ENCODE measurements around the gene MEGF6.

MEGF6 gene

DNA sequence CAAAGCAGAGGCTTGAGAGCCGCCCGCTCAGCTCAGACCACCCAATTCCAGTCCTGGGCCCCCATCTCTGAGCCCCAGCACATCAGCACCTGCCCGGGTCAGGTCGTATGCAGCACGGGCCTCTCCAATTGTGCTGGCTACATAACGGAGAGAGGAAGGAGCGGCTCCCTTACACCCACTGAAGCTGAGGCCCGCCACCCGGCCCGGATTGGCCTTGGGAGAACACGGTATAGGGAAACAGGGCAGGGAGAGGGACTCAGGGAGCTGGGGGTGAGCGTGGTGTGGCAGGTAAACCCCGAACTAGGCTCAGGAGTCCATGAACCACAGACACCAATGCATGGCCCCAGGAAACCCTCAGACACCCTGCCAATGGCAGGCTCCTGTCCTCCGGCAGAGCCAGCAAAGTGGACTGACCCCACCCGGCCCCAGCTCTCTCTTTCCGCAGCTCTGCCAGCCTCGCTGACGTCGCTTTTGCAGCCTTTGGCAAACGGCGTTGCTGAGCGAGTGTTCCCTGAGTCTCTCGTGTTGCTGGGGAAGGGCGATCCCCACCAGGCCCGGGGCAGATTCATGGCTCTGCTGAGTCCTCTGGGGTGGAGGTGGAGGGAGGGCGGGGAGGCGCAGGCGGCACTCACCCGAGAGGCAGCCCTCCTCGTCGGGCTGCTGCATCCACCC is 16.5 kb downstream of the MEGF6 start:
- TF ChIP-seq, protein P1, sequence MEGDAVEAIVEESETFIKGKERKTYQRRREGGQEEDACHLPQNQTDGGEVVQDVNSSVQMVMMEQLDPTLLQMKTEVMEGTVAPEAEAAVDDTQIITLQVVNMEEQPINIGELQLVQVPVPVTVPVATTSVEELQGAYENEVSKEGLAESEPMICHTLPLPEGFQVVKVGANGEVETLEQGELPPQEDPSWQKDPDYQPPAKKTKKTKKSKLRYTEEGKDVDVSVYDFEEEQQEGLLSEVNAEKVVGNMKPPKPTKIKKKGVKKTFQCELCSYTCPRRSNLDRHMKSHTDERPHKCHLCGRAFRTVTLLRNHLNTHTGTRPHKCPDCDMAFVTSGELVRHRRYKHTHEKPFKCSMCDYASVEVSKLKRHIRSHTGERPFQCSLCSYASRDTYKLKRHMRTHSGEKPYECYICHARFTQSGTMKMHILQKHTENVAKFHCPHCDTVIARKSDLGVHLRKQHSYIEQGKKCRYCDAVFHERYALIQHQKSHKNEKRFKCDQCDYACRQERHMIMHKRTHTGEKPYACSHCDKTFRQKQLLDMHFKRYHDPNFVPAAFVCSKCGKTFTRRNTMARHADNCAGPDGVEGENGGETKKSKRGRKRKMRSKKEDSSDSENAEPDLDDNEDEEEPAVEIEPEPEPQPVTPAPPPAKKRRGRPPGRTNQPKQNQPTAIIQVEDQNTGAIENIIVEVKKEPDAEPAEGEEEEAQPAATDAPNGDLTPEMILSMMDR (conservative IDR thresholded peaks at IDR 0.05), result no peak
- no peak for TF ChIP-seq ZFX (IDR thresholded peaks at IDR 0.05)

DNA sequence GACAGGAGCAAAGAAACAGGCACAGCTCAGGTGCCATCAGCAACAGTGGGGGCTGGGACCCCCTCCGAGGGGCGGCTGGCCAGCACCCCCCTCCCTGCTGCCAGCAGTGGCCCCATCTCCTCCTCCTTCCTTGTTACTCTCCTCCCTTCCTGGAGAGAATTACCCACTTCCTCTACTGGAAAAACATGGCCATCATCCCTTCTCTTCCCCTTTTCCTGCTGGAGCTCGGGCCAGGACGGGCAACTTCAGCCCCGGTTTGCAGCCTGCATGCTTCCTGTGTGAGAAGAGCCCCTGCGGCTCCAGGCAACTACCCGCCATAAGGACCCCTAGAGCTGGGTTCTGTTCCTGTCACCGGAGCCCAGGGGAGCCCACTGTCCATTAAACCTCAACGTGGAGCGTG is 17.6 kb downstream of the MEGF6 start:
- H3K27ac ChIP-seq, result no peak overlapping the region
- no peak for TF ChIP-seq ZFX (IDR thresholded peaks at IDR 0.05)
- TF ChIP-seq, protein P1 (conservative IDR thresholded peaks at IDR 0.05), result no peak

More for the DNA sequence above, 16.5 kb downstream of the MEGF6 start:
- no peak overlapping the region for H3K27ac ChIP-seq

DNA sequence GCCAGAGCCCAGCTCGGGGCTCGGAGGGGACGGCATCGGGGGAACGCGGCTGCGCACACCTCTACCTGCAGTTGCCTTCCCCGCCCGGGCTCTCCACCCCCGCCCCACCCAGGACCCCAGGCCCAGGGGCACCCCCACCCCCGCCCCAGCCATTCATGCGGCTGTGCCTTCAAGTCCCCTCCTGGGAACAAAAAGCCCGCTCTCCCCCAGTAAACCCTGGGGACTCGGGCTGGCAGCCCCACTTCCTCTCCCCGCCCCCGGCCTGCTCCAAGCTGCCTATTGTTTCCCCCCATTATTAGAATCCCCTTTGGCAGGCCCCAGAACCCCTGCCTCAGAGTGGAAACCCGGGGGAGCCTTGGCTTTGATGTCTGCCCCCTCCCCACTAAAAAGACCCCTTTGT is 18.0 kb downstream of the MEGF6 start:
- H3K27ac ChIP-seq, result no peak overlapping the region

DNA sequence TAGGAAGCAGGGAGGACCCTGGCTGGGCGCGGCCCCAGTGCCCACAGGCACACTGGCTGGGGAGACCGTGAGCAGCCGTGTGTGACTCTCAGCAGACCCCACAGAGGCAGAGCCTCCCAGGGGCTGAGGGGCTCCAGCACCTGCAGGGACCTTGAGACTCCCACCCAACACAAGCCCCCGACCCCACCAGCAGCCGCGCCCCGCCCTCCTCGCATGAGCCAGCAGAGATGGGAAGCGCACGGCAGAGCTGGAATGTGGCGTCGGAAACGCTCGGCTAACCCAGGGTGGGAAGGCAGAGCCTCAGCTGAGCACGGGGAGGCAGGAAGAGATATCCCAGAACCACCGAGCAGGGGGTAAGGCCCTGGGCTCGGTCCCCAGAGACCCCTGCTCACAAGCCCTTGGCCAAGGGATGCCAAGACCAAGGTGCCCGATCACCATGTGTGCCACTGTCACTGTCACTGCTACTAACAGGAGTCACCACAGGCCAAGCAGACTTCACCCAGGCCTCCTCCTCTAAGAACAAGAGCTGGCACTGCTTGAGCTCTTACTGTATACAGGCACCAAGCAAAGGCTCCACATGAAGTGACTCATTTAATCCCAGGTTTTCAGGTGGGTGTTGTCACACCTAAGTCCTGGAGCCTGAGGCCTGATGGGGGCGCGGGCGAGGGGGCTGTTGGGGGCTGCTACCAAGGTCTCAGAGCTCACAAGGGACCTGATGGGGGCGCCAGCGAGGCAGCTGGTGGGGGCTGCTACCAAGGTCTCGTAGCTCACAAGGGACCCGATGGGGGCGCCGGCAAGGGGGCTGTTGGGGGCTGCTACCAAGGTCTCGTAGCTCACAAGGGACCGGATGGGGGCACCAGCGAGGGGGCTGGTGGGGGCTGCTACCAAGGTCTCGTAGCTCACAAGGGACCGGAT is 20.1 kb downstream of the MEGF6 start:
- no peak overlapping the region for H3K27ac ChIP-seq
- TF ChIP-seq, protein P1 (conservative IDR thresholded peaks at IDR 0.05), result no peak

More for the DNA sequence above, 18.0 kb downstream of the MEGF6 start:
- TF ChIP-seq ZFX (IDR thresholded peaks at IDR 0.05), result no peak
- TF ChIP-seq, protein P1 (conservative IDR thresholded peaks at IDR 0.05), result no peak

DNA sequence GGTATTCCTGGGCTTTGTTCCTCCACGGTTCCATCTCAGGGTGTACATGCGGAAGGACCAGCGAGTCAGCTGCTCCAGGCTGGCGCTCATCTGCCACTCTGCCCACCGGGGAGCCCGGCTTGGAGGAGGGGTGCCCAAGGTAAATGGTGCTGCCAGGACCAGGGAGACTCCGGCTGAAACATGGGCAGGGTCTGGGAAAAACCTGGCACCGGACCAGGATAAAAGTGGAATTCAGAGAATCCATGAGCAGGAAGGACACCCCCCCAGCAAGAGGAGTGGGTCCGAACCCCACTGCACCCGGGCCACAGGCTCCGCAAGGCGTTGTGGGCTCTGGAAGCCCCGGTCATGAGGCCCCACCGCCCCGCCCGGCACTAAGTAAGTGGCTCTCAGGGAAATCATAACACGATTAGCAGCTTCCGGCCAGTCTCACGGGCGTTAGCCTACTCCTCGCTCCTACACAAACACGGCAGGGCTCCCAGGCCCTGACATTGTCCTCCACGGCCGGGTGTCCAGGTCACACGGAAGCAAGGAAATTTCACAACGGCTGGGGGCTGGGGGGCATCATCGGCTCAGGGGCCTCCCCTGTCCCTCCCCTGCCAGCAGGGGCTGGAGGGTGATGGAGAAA is 21.1 kb downstream of the MEGF6 start:
- no peak overlapping the region for H3K27ac ChIP-seq
- TF ChIP-seq, protein P1 (conservative IDR thresholded peaks at IDR 0.05), result no peak

DNA sequence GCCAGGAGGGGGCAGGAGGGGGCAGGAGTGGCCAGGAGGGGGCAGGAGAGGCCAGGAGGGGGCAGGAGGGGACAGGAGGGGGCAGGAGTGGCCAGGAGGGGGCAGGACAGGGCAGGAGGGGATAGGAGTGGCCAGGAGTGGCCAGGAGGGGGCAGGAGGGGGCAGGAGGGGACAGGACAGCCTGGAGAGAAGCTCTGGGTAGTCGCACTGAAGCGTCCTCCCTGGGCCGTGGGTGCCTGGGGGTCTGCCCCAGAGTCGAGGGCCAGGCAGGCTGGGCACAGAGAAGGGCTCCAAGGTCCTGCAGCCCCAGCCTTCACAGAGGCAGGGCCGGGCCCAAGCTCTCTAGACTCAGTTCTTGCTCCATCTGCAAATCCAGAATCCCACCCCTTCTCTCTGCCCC is 22.9 kb downstream of the MEGF6 start:
- TF ChIP-seq ZFX (IDR thresholded peaks at IDR 0.05), result no peak
- TF ChIP-seq, protein P1 (conservative IDR thresholded peaks at IDR 0.05), result no peak
- no peak overlapping the region for H3K27ac ChIP-seq
